ENCODE data around the gene SLCO3A1.

DNA sequence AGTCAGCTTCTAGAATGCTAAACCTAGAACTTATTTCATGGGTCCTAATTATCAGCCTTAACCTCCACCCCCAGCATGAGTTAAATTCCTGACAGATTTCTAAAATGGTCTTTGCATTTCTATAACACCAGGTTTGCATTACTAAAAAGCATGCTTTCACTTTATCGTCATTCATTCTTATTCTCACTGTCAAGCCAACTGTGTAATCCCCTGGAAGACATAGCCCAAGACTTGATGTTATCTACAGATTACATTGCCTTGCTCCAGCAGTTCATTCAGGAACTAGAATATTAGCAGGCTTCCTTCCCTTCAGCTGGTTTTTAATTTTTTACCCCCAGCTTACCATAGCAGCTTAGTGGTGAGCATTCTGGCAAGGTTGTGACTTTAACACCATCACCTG, 184.0 kb downstream of the SLCO3A1 start:
- TF ChIP-seq EZH2phosphoT487 (IDR thresholded peaks at IDR 0.05; ENCODE audit: insufficient read depth, low read depth) (no peak), EZH2 (IDR thresholded peaks at IDR 0.05; ENCODE audit: insufficient read depth, poor library complexity, severe bottlenecking) (no peak)

Measured in GM23248 (cell line).